AG20443 (cell line): Measurements from ENCODE around the gene CARM1.
"Not testable (repeated sequence)": the region's sequence is repeated elsewhere in the genome, so short reads cannot be mapped to it uniquely, and the experiment has no call there.

Experiments
- DNase-seq: peaks from one replicate; pipeline ENCODE4 v3.0.0; 2012; ENCODE audit warnings: low spot score, mixed read lengths

Gene CARM1

GRCh38 chr19:10928563-10929401, 57.4 kb downstream of the CARM1 start, which contains the start of the genes TIMM29 and YIPF2:
Gene TIMM29, plus strand, starts transcription at chr19:10928811. Its CDS starts 12 bp downstream, at chr19:10928823.
Gene YIPF2, minus strand, starts transcription at chr19:10928639. Its CDS starts 229 bp downstream, at chr19:10928410.
- peak; percentile 97 for DNase-seq

- peak; percentile 7 for DNase-seq
Measured at GRCh38 chr19:10929402-10929794, 58.0 kb downstream of the CARM1 start.

- no peak for DNase-seq
Measured at GRCh38 chr19:10935371-10936059, 64.2 kb downstream of the CARM1 start.

- DNase-seq: peak; percentile 77
Measured at GRCh38 chr19:10936661-10937084, 65.3 kb downstream of the CARM1 start.

- DNase-seq: not testable (repeated sequence)
Measured at GRCh38 chr19:10941649-10942048, 70.3 kb downstream of the CARM1 start.

- not testable (repeated sequence) for DNase-seq
Measured at GRCh38 chr19:10943412-10943811, 72.1 kb downstream of the CARM1 start.

GRCh38 chr19:10945264-10945663, 73.9 kb downstream of the CARM1 start:
- no peak for DNase-seq

GRCh38 chr19:10946958-10947657, 75.8 kb downstream of the CARM1 start:
- peak; percentile 35 for DNase-seq

- no peak for DNase-seq
Measured at GRCh38 chr19:10952809-10953208, 81.5 kb downstream of the CARM1 start.

GRCh38 chr19:10959277-10959968, 88.1 kb downstream of the CARM1 start:
- DNase-seq: not testable (repeated sequence)

- DNase-seq: peak; percentile 100
Measured at GRCh38 chr19:10960314-10961072, 89.1 kb downstream of the CARM1 start, which contains the start of gene SMARCA4. Gene SMARCA4, plus strand, starts transcription at chr19:10961030. Its CDS starts 23,122 bp downstream, at chr19:10984152.

GRCh38 chr19:10961073-10961860, 89.9 kb downstream of the CARM1 start:
- DNase-seq: no peak

- no peak for DNase-seq
Measured at GRCh38 chr19:10962863-10963262, 91.5 kb downstream of the CARM1 start.

- DNase-seq: no peak
Measured at GRCh38 chr19:10963865-10964264, 92.5 kb downstream of the CARM1 start.

GRCh38 chr19:10964903-10965302, 93.5 kb downstream of the CARM1 start:
- DNase-seq: no peak

- DNase-seq: no peak
Measured at GRCh38 chr19:10965398-10965797, 94.0 kb downstream of the CARM1 start.

GRCh38 chr19:10966809-10967208, 95.5 kb downstream of the CARM1 start:
- DNase-seq: no peak

GRCh38 chr19:10968527-10969135, 97.3 kb downstream of the CARM1 start:
- DNase-seq: no peak

- DNase-seq: no peak
Measured at GRCh38 chr19:10971107-10971726, 99.9 kb downstream of the CARM1 start.
